HG03060 (cell line): ENCODE results near the gene UTY.

Source experiments
- ATAC-seq: cut with Tn5 transposase; IDR thresholded peaks from one replicate; pipeline ENCODE4 v1.9.1; 2021; ENCODE audit warnings: low read depth, moderate number of reproducible peaks; ENCODE audit not compliant: unreplicated experiment

Gene UTY

GRCh38 chrY:13416869-13417661, 62.8 kb downstream of the UTY start:
- ATAC-seq, result peak; percentile 65

GRCh38 chrY:13415556-13415955, 64.3 kb downstream of the UTY start:
- ATAC-seq, result no peak

DNA sequence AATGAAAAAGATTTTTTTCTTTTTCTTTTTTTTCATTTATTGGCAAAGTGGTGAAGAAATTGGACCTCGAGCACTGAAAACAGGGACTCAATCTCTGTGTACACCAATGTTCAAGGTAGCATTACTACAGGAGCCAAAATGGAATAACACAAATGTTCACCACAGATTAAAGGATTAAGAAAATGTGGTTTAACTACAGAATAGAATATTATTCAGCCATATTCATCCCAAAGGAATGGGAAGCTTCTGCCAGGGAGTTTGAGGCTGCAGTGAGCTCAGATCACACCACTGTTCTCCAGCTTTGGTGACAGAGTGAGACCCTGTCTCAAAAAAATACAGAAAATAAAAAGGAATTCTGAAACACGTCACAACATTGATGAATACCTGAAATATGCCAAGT, 81.0 kb downstream of the UTY start:
- no peak for ATAC-seq

DNA sequence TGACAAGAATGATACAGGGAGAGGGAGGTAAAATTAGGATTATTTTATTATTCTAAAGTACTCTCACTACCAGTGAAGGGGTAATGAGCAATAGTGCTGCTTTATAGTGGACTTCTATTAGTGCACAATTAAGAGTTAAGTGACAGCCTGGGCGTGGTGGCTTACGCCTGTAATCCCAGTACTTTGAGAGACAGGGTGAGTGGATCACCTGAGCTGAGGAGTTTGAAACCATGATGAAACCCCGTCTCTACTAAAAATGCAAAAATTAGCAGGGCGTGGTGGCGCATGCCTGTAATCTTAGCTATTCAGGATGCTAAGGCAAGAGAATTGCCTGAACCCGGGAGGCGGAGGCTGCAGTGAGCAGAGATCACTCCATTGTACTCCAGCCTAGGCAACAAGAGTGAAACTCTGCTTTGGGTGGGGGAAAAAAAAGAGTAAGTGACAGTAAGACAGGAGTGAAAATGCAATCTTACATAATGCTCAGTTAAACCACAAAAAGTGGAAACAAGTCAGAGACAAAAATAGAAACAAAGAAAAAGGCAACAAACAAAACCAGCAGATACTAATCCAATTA, 98.6 kb downstream of the UTY start:
- ATAC-seq, result peak; percentile 55

DNA sequence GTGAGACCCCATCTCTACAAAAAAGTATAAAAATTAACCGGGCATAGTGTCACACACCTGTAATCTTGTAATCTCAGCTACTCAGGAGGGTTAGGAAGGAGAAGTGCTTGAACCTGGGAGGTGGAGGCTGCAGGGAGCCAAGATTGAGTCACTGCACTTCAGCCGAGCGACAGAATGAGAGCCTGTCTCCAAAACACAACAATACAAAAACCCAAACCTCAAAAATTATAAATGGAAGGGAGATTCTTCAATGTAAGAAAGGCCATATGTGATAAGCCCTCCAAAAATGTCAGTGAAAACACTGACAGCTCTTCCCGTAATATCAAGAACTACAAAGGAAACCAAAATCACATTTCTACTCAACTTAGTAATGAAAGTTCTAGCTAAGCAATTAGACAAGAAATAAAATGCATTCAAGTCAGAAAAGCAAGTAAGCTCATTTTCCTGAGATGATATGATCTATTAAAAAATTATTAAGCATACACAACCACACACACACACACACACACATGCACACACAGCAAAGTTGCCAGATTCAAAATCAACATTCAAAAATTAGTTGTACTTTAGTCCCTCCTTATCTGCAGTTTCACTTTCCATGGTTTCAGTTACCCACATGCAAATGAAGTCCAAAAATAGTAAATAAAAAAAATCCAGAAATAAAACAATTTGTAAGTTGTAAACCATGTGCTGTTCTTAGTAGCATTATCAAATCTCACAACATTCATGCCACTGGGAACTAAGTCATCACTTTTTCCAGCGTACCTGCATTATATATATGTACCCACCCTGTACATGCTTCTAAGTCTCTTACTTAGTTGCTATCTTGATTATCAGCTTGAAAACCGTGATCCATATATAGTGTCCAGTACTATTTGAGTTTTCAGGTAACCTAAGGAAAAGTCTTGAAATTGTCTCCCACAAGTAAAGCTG, 108.7 kb downstream of the UTY start:
- no peak for ATAC-seq

- ATAC-seq, result no peak
Measured at GRCh38 chrY:13370245-13370644, 109.6 kb downstream of the UTY start.

- ATAC-seq, result no peak
Measured at GRCh38 chrY:13368513-13368845, 111.4 kb downstream of the UTY start.

GRCh38 chrY:13363641-13364040, 116.2 kb downstream of the UTY start:
- ATAC-seq, result no peak

DNA sequence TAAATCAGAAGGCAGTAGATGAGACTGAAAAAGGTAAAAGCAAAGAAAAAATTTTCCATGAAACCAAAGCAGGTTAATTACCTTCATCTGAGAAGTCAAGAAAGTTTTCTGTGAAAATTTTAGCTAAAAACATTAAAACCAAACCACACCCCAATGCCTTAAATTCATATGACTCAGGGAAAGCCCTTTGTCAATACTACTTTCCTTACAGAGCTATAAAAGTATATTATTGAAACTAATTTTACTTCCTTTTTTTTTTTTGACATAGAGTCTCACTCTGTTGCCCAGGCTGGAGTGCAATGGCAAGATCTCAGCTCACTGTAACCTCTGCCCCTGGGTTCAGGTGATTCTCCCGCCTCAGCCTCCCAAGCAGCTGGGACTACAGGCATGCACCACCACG, 117.2 kb downstream of the UTY start:
- ATAC-seq, result no peak

DNA sequence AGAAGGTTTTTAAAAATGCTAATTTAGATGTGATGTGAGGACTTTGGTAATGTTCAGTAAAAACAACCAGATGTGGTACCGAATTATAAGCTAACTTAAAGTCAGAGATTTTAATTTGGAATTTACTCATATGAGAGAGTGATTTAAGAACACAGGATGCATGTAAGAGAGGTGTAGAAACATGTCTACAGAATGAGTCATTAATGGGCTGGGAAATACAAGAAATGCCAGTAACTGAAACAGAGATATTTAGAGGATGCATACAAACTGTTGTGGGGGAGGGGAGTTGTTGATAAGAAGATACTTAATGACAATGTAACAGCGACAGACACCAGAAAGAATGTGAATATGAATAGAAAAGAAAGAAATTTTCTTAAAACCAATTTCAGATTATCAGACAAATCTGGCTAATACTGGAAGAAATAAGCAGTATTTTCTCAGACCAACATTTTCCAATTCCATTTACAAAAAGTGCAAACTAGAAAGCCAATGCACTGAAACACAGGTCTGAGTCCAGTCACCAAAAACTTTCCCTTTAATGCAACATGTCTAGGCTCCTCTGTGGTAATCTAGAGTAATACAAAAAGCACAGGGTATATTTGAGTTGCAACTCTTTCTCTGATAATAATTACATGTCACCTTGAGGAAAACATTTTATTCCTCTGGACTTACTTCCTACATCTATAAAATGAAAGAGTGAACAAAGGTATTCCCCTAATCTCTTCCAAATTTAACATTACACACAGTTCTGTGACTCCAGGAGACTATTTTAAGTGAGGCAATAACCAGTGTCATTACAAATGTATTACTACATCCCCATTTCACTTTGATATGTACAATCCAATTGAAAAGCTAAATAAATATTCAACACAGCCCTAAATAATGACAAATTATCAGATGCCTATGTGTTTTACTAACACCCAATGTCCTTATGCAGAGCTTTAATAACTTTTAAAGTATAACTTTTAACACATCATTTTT, 117.9 kb downstream of the UTY start:
- no peak for ATAC-seq

DNA sequence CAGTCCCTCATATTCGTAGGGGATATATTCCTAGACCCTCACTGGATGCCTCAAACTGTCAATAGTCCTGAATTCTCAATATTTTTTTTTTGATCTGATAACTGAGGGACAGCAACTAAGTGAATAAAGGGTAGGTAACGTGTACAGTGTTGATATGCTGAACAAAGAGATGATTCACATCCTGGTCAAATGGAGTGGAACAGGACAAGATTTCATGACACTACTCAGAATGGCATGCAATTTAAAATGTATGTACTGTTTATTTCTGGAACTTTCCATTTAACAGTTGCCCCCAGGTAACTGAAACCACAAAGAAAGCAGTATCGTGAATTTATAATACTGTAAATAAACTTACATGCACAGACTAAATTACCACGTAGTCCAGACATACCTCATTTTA, 128.4 kb downstream of the UTY start:
- ATAC-seq, result no peak

GRCh38 chrY:13347106-13347505, 132.7 kb downstream of the UTY start:
- no peak for ATAC-seq

DNA sequence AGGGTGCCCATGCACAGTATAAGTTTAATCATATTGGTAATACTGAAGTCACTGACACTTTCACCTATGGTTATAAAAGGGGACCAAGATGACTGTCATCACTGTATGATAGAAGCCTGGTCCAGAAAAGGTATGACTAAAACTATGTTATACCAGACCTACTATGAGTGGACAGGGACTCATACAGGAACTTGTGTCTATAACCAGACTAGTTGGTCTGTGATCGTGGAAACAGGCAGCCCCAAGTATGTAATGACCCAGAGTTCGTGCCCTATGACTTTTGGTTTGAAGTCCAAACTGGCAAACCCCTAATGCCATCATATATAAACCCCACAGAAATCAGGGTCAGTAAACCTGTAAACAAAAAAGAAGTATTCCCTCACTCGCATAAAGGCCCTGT, 134.3 kb downstream of the UTY start:
- ATAC-seq, result no peak

GRCh38 chrY:13343307-13343946, 136.4 kb downstream of the UTY start:
- no peak for ATAC-seq

DNA sequence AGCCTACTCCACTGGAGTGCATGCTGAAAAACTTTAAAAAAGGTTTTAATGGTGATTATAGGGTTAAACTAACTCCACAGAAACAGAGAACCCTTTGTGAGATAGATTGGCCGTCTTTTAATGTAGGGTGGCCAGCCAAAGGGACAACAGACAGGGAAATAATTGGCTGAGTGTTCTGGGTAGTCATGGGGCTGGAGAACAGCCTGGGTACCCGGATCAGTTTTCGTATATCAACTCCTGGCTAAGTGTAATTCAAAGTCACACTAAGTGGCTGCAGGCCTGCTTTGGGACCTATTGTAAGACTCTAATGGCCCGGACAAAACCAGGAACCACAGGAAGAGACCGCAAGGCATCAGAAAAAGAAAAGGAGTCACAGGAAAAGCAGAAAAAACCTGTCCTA, 139.9 kb downstream of the UTY start:
- ATAC-seq, result no peak

DNA sequence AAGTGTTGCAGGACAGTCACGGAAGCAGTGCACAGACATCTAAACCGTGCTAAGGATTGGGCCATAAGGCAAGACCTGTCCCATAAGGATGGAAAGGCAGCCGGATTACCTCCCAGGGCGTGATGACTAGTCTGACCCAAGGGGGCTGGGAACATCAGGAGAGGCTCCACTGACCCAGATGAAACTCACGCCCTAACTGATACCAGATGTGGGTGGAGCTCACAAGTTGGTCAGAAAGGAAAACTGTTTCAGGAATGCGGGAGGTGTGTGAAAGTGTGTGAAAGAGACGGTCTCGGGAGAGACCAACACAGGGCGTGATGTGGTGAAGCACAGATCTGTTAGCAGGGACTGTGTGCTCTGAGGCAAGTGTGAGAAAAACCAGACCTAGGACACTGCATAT, 140.5 kb downstream of the UTY start:
- ATAC-seq, result no peak

GRCh38 chrY:13338711-13339110, 141.1 kb downstream of the UTY start:
- ATAC-seq, result no peak

DNA sequence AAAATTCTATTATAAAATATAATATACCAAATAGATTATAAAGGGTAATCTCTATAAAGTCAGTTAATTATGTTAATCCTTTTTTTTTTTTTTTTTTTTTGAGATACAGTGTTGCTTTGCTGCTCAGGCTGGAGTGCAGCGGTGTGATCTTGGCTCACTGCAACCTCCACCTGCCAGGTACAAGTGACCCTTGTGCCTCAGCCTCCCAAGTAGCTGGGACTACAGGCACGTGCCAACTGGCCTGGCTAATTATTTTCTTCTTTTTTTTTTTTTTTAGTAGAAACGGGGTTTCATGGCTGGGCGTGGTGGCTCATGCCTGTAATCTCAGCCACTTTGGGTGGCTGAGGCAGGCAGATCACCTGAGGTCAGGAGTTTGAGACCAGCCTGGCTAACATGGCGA, 141.9 kb downstream of the UTY start:
- ATAC-seq, result no peak

- no peak for ATAC-seq
Measured at GRCh38 chrY:13333791-13334190, 146.0 kb downstream of the UTY start.

DNA sequence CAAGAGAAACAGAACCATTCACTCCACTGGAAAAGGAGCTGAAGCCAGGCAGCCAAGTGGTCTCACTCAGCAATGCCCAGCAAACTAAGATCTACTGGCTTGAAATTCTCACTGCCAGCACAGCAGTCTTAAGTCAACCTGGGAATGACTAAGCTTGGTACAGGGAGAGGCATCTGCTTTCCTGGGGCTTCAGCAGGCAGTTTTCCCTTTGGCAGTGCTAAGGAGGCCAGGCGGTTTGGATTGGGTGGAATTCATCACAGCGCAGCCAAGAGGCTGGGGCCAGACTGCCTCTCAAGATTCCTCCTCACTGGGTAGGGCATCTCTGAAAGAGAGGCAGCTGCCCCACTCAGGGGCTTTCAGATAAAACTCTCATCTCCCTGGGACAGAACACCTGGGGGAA, 149.2 kb downstream of the UTY start:
- no peak for ATAC-seq
